GM13977 (cell line): ENCODE results near the gene CCND1.

Experiments
- DNase-seq: peaks from one replicate; pipeline ENCODE4 v3.0.0; 2012; ENCODE audit warnings: low spot score
- in situ Hi-C: fragments of 300-500 bp; cut with MboI; formaldehyde crosslinking; loops from one replicate; pipeline ENCODE4 v1.12.0; 2022; ENCODE audit warnings: low sequenced_read_pairs, low pct_unique_long_range_greater_than_20kb, mixed read lengths, inconsistent platforms; ENCODE audit not compliant: unreplicated experiment
- TF ChIP-seq, protein P1 (sequence below): IDR thresholded peaks from 2 replicates; pipeline ENCODE4 v1.5.1; 2012; ENCODE audit warnings: mild to moderate bottlenecking, control low read depth; ENCODE audit not compliant: insufficient read depth; ENCODE audit errors: extremely low read depth, missing control alignments

The CCND1 gene

DNA sequence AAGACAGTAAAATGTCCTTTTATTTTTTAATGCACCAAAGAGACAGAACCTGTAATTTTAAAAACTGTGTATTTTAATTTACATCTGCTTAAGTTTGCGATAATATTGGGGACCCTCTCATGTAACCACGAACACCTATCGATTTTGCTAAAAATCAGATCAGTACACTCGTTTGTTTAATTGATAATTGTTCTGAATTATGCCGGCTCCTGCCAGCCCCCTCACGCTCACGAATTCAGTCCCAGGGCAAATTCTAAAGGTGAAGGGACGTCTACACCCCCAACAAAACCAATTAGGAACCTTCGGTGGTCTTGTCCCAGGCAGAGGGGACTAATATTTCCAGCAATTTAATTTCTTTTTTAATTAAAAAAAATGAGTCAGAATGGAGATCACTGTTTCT is 1.1 kb upstream of the CCND1 start:
- no peak for DNase-seq
- TF ChIP-seq, protein P1, sequence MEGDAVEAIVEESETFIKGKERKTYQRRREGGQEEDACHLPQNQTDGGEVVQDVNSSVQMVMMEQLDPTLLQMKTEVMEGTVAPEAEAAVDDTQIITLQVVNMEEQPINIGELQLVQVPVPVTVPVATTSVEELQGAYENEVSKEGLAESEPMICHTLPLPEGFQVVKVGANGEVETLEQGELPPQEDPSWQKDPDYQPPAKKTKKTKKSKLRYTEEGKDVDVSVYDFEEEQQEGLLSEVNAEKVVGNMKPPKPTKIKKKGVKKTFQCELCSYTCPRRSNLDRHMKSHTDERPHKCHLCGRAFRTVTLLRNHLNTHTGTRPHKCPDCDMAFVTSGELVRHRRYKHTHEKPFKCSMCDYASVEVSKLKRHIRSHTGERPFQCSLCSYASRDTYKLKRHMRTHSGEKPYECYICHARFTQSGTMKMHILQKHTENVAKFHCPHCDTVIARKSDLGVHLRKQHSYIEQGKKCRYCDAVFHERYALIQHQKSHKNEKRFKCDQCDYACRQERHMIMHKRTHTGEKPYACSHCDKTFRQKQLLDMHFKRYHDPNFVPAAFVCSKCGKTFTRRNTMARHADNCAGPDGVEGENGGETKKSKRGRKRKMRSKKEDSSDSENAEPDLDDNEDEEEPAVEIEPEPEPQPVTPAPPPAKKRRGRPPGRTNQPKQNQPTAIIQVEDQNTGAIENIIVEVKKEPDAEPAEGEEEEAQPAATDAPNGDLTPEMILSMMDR: no peak
- in situ Hi-C loops: loop anchor here (10.0 kb wide), 1 partner anchor 545 kb away; no protein-coding TSS in a partner anchor

DNA sequence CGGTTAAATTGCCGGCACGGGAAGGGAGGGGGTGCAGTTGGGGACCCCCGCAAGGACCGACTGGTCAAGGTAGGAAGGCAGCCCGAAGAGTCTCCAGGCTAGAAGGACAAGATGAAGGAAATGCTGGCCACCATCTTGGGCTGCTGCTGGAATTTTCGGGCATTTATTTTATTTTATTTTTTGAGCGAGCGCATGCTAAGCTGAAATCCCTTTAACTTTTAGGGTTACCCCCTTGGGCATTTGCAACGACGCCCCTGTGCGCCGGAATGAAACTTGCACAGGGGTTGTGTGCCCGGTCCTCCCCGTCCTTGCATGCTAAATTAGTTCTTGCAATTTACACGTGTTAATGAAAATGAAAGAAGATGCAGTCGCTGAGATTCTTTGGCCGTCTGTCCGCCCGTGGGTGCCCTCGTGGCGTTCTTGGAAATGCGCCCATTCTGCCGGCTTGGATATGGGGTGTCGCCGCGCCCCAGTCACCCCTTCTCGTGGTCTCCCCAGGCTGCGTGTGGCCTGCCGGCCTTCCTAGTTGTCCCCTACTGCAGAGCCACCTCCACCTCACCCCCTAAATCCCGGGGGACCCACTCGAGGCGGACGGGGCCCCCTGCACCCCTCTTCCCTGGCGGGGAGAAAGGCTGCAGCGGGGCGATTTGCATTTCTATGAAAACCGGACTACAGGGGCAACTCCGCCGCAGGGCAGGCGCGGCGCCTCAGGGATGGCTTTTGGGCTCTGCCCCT is 529 bp upstream of the CCND1 start:
- TF ChIP-seq, protein P1: no peak
- DNase-seq: peak; percentile 50
- in situ Hi-C loops: no loop called here

DNA sequence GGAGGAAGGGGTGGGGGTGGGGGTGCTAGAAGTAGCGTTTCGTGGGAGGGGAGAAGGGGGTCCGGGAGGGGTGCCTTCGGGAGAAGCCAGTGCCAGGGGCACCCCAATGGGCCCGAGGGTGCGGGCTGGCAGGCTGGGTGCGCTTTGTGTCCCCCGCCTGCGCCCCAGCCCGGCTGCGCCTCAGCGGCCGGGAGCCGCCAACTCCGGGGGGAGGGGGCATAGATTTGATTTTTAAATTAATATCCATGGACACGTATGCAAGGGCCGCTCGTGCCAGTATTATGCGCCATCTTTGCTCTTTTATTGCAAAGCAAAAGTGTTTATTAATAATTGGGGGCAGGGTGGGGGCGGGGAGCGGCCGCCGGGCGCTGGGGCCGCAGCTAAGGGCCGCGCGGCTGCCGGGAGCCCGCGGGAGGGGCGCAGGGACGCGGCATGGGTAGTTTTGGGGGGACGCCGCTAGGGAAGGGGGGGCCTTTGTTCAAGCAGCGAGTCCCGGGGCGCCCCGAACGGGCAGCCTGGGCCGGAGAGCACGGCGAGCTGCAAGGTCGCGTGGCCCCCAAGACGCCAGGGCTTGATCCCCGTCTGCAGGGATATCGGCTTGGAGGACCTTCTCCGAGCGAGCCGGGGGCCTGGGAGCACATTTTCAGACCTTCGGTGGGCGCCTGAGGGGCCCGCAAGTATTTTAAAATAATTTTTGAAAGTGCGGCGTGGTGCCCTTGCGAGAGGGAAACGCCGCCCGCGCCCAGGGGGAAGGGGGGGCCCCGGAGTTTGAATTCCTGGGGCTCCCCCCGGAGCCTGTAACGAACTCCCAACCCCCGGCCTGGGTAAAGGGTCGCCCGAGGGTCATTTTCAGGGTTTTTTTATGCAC is 959 bp downstream of the CCND1 start:
- TF ChIP-seq, protein P1: no peak
- DNase-seq: no peak
- in situ Hi-C loops: no loop called here

DNA sequence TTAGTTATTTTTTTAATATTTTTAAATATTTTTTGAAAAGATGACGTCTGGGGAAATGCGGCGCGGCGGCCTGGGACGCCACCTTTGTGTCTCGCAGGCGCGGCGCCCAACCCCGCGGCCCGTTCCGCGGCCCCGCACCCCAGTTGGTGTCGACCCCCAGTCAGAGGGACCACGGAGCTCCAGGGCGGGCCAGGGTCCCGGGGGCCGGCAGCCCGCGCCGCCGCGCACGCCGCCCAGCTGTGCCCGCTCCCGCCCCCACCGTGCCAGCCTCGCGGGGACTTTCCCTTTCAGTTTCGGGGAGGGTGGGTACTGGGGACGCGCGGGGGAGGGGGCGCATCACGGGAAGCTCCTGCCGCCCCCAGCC is 1.6 kb downstream of the CCND1 start:
- in situ Hi-C loops: no loop called here
- DNase-seq: peak; percentile 73
- TF ChIP-seq, protein P1: peak; percentile 16

DNA sequence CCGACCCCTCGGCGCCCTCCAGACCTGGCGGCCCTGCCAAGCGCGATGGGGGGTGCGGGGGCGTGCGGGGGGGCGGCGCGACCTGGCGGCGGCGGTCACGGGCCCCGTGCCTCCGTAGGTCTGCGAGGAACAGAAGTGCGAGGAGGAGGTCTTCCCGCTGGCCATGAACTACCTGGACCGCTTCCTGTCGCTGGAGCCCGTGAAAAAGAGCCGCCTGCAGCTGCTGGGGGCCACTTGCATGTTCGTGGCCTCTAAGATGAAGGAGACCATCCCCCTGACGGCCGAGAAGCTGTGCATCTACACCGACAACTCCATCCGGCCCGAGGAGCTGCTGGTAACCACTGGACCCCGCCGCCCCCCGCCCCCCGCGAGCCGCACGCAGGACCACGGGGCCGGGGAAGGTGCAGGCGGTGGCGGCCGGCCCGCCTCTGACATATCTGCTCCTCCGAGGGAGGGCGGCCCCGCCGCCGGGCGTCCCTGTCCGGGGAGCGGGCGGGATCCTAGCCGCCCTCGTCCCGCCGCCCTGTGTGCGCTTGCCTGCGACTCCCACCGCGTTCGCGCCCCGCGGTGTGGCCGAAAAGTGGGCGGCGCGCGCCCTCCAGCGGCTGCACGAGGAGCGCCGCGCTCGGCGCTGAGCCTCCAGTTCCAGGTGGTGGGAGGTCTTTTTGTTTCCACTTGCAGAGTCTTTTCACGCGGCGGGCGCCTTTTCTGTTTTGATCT is 2.1 kb downstream of the CCND1 start:
- TF ChIP-seq, protein P1: peak; percentile 99
- in situ Hi-C loops: no loop called here
- peak; percentile 93 for DNase-seq

DNA sequence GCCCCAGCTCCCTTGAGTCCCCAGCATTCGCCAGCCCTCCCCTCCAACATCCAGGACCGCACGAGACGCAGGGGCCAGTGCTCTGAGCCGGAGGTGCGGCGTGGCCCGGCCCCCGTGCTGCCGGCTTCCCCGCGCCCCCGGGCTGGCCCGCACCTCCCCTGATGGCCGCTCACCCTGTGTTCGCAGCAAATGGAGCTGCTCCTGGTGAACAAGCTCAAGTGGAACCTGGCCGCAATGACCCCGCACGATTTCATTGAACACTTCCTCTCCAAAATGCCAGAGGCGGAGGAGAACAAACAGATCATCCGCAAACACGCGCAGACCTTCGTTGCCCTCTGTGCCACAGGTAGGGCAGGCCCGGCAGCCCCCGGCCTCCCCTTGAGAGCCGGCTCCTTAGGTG is 2.7 kb downstream of the CCND1 start:
- TF ChIP-seq, protein P1: no peak
- no peak for DNase-seq
- in situ Hi-C loops: no loop called here
